Stimulated activated CD8-positive, alpha-beta memory T cell treated with anti-CD3 and anti-CD28 coated beads, Interleukin-15, amount 100 ng/mL, for 48 hours (primary cell): ENCODE measurements around the gene CCR7.

Source experiments
- DNase-seq, 2 donors: peaks; one replicate each; pipeline ENCODE4 v3.0.0-alpha.2; 2020; ENCODE audit warnings: low read depth in 2 of 2

The CCR7 gene

DNA sequence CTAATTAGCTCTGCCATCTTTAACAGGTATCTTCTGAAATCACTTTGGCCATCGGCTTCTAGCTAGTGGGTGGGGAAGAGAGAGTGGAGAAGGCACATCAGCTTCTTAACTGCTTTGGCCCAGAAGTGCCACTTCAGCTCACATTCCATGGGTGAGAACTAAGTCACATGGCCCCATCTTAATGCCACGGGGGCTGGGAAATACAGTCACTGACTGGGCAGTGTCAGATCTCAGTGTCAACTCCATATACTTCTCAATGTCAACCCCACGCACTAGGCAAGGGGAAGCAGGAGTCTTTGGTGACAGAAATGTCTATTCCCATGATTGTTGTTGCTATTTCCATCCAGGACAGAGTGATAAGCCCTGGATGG, 29.4 kb downstream of the CCR7 start:
- DNase-seq: no peak

DNA sequence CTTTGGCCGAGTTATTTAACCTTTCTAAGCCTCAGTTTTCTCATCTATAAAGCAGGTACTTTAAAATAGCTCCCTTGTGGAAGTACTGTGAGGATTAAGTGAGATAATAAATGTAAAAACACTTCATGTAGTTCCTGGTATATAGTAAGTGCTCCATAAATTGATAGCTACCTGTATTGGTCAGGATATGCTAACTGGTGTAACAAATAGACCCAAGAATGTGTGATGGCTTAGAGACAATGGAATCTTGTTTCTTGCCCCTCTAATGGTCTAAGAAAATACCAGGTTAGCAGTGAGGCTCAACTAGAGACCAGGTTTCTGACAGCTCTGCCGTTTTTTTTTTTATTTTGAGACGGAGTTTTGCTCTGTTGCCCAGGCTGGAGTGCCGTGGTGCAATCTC, 29.8 kb downstream of the CCR7 start:
- no peak for DNase-seq

DNA sequence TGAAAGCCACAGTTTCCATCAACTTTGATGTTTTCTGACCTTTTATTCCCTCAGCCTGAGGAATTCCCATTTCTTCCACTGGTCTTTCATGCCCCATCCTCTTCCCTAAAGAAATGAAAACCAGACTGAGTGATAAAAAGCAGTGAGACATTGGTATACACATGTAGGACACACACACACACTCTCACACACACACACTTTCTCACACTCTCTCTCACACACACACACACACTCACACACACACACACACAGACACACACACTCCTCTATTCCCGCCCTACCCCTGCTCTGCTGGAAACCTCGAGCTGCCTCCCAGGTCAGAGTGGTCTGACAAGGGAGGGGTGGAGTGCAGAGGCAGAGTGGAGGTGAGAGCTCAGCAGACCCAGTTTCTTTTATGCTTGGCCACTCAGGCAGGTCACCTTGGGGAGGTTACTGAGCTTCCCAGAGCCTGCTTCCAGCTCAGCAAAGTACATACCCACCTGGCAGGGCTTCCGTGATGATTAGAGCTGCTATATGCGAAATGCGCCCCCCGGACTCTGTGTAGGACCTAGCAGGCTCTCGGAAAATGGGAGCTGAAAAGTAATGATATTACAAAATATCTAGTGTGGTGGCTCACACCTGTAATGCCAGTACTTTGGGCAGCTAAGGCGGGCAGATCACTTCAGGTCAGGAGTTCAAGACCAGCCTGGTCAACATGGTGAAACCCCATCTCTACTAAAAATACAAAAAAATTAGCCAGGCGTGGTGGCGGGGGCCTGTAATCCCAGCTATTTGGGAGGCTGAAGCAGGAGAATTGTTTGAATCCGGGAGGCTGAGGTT, 30.7 kb downstream of the CCR7 start:
- no peak for DNase-seq

DNA sequence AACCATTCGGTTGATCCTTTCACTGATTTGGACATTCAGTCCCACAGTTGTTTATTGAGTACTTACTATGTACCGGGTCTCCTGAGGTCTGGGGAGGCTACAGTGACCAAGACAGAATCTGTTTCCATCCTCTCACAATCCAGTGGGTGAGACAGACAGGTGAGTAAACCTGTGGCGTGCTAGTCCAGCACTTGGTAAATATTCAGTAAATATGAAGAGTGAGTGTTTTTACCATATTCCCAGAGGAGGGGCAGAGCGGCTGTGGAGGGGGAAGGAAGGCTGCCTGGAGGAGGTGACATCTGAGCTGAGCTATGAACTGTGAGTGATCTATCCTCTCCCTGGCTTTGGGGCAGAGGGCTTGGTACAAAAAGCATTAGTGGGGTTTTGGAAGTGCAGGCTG, 31.4 kb downstream of the CCR7 start:
- no peak for DNase-seq

DNA sequence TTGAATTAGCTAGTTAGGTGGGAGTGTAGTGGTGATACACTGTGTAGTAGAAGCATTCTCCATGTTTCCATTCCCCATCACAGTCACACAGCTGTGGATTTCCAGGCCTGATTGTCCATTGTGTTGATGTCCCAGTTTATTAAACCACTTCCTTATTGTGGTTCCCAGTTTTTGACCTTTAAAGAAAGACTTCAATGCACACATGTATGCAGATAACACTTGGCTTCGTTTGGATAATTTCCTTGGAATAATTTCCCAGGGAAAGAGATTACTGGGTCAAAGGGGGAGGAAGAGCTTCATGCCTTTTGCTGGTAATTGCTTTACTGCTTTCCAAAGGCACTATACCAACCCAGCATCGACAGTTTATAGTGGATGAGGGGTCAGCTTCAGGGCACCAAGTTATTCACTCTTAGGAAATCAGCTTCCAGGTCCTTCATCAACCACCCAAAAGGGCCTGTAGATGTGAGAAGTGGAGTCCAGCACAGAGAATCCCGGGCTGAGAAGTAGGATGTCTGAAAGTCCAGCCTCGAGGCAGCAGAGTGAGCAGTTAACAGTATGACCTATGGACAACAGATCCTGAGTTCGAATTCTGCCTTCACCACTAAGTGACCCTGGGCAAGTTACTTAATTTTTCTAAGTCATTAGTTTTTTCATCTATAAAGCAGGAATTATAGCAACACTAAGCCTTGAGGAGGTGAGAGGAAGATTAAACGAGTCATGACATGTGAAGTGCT, 32.6 kb downstream of the CCR7 start:
- no peak for DNase-seq

DNA sequence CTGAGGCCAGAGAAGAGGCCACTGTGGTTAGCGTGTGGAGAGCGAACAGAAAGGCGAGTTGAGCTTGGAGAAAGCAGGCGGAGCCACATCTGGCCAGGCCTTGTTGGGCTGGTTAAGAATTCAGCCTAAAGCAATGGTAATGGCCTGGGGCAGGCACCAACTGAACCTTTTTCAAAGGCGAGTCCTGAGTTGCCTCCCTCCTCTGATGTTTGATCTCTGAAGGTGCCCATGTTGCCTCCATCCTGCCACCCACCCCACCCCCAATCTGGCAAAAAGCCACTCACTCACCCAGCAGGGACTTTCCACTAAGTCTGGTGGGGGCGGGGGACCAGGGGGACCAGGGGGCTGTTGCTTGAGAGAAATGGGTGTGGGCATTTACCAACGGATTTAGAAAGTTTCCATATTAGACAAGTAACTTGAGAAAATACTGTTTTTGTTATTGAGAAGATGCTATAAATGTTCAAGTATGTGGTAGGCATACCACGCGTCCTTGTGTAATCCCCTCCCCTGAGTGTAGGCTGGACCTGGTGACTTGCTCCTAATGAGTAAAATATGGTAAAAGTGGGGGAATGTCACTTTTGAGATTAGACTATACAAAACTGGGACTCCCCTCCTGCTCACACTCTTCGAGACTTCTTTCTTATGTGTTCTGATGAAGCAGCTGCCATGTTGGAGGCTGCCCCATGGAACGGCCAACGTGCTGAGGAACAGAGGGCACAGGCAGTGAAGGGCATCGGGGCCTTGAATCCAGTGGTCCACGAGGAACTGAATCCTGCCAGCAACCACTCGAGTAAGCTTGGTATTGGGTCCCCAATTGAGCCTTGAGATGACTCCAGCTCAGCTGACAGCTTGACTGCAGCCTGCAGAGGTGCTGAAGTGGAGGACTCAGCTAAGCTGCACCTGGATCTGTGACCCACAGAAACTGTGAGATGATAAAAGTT, 34.0 kb downstream of the CCR7 start:
- peak; percentile 70 to 79 for DNase-seq

DNA sequence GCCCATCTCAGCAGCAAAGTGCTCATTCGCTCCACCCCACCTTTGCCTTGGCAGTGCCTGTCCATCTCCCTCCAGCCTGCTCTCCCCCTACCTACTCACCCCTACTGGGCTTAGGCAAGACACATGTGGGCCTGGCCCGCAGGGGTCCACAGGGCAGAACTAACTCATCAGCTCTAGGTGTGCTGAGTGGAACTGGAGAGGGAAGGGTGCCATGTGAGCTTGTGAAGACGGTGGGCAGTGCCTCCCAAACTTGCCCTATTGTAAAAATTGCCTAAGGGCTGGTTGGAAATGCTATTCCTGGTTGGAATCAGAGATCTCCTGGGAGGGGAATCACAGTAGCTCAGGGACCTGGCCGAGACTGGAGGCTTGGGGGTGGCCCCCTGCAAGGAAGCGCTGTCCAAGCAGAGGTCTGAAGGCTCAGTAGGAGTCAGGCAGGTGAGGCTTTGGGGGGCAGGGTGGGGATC, 34.7 kb downstream of the CCR7 start:
- no peak for DNase-seq

DNA sequence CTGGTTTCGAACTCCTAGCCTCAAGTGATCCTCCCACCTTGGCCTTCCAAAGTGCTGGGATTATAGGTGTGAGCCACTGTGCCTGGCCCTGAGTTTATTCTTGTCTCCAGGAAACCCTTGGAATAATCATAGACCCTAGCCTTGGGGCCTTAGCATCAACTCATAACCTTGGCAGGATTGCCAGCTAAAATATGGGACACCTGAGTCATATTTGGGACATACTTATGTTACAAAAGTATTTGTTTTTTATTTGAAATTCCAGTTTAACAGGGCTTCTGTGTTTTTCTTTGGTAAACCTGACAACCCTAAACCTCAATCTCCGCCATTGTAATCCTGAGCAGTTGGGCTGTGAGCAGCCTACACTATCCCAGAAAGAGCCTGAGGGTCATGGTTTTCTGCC, 35.3 kb downstream of the CCR7 start:
- no peak for DNase-seq

DNA sequence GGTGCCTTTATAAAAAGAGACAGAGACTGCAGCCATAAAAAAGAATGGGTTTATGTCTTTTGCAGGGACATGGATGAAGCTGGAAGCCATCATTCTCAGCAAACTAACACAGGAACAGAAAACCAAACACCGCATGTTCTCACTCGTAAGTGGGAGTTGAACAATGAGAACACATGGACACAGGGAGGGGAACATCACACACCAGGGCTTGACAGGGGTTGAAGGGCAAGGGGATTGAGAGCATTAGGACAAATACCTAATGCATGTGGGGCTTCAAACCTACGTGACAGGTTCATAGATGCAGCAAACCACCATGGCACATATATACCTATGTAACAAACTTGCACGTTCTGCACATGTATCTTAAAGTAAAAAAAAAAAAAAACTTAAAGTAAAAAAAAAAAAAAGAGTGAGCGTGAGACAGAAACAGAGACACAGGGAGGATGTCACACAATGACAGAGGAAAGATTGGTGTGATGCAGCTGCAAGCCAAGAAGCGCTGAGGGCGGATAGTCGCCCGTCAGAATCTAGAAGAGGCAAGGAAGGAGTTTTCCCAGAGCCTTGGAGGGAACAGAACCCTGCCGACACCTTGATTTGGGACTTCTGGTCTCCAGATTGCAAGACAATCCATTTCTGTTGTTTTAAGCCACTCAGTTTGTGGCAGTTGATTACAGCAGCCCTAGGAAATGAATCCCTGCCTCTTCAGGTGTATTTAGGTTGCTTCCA, 36.4 kb downstream of the CCR7 start:
- no peak for DNase-seq

DNA sequence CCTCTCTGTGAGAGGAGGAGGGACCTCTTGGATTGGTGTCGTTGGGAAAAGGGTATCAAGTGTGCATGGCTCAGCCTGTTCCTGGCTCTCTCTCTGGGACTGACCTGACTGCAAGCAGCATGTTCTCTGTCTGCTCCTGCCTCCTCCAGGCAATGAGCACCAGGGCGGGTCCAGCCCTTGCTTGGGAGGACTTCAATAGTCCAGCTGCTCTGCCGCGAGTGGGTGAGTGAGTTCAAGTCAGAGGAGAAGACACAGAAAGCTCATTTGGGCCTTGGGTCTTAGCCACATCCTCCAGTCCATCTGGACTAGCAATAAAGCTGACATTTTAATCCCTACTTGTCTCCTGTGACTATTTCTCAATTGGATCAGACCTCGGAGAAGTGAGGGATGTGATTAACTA, 38.6 kb downstream of the CCR7 start:
- DNase-seq: no peak

DNA sequence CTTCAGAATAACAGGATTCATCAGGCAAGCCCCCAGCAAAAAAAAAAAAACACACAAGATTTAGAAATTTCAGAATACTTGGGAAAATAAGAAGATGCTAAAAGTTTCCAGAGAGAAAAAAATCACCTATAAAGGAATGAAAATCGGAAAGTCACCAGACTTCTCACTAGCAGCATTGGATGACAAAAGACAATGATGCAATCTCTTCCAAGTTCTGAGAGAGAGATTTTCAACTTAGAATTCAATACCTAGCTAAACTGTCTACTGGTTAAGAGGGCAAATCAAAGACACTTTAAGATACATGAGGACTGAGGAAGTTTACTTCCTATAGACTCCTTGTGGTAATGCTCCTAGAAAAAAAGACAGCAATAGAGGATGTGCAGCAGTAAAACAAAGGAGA, 40.0 kb downstream of the CCR7 start:
- no peak for DNase-seq

DNA sequence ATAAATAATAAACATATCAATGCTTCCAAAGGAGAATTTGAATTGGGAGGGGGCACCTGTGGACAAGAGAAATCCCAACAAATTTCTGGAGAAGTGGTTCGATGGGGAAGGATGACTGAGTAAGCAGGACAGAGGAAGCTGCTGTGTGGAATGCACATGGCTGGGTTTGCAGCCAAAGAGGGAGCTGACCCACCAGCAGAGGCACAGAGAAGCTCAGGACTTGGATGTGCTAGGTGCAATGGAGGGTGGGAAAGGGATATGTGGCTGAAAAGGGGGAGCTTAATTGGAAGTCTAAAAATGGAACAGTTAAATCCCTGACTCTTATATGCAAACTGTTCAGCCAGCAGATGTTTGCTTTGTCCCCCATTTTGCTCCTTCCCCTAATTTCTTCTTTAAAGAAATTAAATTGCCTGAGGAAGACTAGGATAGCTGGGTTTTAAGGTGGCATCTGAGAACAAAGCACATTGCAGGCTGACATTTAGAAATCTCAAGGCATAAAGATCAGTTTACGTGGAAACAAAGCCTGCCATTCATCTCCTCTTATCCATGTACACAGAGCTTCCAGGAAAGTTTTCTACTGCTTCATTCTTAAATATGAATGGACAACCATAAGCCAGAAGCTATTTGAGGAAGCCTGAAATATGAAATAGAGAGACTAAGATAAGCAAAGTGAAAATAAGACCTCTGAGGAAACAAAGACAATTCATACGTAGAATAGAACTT, 40.9 kb downstream of the CCR7 start:
- DNase-seq: no peak

DNA sequence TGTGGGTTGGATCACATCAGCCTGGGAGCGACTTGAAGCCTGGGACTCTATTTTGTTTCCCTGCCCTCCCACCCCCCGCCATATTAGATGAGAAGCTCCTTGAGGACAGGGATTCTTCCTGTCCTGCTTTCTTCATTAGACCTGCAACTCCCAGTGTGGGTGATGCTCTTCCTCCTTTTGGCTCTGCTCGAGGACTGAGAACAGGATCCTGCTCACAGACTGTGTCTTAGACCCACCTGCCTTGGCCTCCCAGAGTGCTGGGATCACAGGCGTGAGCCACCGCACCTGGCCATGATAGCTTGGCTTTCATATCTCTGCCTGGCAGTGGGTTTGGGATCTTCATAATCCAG, 42.3 kb downstream of the CCR7 start:
- no peak for DNase-seq

DNA sequence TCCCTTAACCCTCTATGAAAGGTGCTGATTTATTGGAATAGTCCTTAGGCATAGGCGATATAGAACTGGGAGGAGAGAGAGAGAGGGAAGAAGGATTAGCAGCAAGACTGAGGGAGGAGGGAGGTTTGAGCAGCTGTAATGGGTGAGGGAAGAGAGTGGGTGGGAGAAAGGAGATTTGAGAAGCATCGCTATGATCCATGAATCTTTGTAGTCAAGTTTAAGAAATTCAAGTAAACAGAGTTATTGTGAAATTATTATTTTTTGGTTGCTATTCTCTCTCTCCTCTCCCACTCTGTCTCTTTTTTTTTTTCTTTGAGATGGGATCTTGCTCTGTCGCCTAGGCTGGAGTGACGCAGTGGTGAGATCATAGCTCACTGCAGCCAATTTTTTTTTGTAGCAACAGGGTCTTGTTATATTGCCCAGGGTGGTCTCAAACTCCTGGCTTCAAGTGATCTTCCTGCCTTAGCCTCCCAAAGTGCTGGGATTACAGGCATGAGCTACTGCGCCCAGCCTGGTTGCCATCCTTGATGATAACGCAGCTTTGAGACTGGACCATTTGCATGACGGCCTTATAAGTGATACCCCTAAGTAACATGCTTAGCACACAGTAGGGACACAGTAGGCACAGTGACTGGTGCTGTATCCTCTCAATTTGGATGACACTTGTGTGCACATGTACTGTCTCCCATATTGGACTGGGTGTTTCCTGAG, 42.9 kb downstream of the CCR7 start:
- DNase-seq: no peak

DNA sequence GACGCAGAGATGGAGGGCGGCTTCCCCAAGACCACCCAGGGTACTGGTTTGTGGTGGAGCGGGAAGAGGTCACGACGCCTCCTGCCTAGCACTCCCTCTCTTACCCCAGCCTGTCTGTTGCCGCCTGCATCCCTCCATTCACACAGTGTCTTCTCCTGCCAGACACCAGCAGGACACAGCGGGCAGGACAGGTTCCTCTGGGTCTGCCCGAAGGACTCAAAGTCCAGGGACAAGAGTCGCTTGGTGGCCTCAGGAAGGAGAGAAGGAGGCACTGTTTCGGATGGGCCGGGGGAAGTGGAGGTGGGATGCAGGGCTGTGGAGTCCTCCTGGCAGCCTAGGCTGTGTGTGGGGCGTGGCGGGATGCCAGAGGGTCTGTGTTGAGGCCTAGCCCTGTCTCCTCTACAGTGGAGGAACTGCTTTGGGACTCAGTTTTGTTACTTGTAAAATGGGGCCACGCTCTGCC, 44.2 kb downstream of the CCR7 start:
- no peak for DNase-seq

DNA sequence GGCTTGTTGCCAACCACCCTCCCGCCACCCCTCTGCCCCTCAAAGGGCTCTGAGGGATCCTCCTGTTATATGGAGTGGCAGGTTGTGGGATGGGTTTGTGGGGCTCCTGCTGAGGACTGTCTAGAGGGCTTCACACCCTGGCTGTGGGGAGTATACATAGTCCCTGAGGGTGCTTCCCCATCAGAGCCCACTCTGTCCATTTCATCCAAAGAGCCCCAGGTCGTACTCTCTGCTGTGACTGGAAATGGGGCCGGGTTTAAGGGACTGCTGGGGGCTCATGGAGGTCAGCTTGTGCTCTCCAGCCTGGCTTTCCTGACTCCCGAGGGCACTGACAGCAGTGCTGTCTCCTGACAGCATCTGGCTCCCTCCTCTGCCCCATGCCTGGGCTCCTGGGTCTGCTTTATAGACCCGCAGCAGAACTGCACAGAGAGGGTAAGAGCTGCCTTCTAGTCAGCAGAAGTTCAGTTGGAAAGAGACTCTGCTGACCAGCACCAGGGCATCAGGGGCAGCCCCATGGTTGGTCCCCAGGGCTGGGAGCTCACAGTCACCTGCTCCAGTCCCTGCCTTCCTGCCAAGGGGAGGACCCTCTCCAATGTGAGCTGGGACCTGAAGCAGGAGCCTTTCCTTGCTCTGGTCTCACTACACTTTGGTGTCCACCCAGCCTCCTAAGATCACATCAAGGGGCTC, 46.0 kb downstream of the CCR7 start:
- no peak for DNase-seq

DNA sequence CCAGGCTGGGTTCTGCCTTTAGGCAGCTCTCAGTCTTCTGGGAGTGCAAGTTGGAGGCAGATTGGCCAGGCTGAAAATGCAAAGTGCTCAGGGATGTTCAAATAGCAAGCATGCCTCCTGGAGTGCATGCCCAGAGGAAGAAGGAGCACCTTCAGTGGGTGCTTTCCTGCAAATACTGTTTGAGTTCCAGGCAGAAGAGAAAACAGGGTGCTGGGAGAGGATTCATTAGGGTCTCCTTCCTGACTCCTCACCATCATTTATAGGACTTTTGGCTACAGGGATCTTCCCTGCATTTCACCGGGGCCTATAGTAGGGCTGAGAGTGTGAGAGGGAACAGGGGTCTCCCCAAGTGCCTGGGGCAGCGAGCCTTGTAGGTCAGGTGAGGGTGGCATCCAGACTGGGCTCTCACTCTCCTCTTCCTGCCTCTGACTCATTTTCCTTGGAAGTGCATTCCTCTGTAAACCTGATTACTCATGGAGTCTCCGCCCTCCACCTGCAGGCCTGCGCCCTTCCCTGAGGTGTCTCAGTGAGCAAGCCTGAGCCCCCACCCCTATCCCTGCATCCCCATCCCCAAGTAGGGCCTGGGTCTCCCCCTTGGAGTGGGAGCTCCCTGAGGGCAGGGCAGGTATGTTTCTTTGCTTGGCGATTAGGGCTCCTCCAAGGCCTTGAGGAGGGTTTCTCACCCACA, 46.7 kb downstream of the CCR7 start:
- no peak for DNase-seq

DNA sequence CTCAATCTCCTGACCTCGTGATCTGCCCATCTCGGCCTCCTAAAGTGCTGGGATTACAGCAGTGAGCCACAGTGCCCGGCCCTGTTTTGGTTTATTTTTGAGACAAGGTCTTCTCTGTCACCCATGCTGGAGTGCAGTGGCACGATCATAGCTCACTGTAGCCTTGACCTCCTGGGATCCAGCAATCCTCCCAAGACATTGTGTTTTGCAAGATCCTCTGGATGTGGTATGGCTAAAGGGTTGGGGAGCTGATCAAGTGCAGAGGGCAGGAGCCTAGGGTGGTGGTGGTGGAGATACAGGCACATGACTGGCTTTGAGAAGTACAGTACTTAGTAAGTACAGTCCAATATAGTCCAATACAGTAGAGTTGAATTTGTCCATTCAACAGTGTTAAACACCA, 47.3 kb downstream of the CCR7 start:
- no peak for DNase-seq

DNA sequence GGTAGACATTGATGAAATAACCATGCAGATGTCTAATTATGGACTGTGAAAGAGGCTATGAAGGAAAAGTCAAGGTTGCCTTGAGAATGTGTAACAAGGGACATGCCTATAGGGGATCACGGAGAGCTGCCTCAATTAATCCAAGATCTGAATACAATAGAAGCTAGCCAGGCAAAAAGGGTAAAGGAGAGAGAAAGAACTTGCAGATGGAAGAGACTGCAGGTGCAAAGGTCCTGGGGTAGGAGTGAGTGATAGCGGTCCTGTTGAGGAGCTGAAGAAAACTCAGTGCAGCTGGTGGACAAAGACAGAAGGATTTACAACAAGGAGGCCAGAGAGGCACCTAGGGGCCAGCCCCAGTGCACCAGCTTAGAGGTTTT, 48.0 kb downstream of the CCR7 start:
- DNase-seq: no peak
